HEK293 (cell line): ENCODE results near the gene GCK.

Experiments used
- CTCF ChIA-PET: fragments of 350-600 bp; formaldehyde crosslinking; extraction: SDS; loops from one replicate; lab custom pipeline; 2021; ENCODE audit warnings: antibody characterized with exemption; lab: Yijun Ruan, JAX
- POLR2A ChIA-PET: fragments of 300-600 bp; formaldehyde crosslinking; extraction: SDS; loops from one replicate; lab custom pipeline; 2020; ENCODE audit warnings: antibody characterized with exemption, inconsistent platforms; lab: Yijun Ruan, JAX
- H3K27ac ChIP-seq: fragments of 200-500 bp; sonication (Bioruptor generic); 2 replicates; pipeline ENCODE4 v1.5.1; 2014; ENCODE audit warnings: low read depth, low read length, control low read depth, inconsistent platforms; ENCODE audit errors: extremely low read depth
- H3K36me3 ChIP-seq, 2 experiments: fragments of 200-500 bp in 1 of 2; sonication (Bioruptor generic) in 1 of 2; 1 replicate in 1 of 2; 2 replicates in 1 of 2; pipeline ENCODE4 v1.5.1; 2014 to 2017; ENCODE audit warnings: inconsistent platforms in 2 of 2, low read length in 2 of 2; ENCODE audit not compliant: control insufficient read depth in 2 of 2, insufficient read depth in 1 of 2
- H3K4me1 ChIP-seq: fragments of 200-500 bp; sonication (Bioruptor generic); 2 replicates; pipeline ENCODE4 v1.5.1; 2014; ENCODE audit warnings: mild to moderate bottlenecking, low read length, inconsistent platforms; ENCODE audit not compliant: control insufficient read depth, insufficient read depth
- H3K4me3 ChIP-seq: 2 replicates; pipeline ENCODE4 v1.5.1; 2011; ENCODE audit warnings: low read depth, mild to moderate bottlenecking, control low read depth, low read length, moderate library complexity
- H3K9me3 ChIP-seq: fragments of 200-500 bp; sonication (Bioruptor generic); 2 replicates; pipeline ENCODE4 v1.5.1; 2014; ENCODE audit warnings: low read depth, low read length, inconsistent platforms; ENCODE audit not compliant: control insufficient read depth, insufficient read depth
- FEZF1 ChIP-seq: fragments of 450-650 bp; formaldehyde crosslinking; IDR thresholded peaks from 2 replicates; pipeline ENCODE4 v1.5.1; 2016; ENCODE audit warnings: missing biosample characterization, missing genetic modification characterization
- HIC1 ChIP-seq: fragments of 450-650 bp; formaldehyde crosslinking; IDR thresholded peaks from 2 replicates; pipeline ENCODE4 v1.5.1; 2016; ENCODE audit warnings: missing biosample characterization, missing genetic modification characterization
- SETDB1 ChIP-seq: IDR thresholded peaks from one replicate; pipeline ENCODE4 v1.6.1; 2017; ENCODE audit warnings: mild to moderate bottlenecking, low read length, moderate library complexity, mixed read lengths; ENCODE audit not compliant: insufficient read length
- SP2 ChIP-seq: fragments of 450-650 bp; formaldehyde crosslinking; IDR thresholded peaks from 2 replicates; pipeline ENCODE4 v1.5.1; 2016; ENCODE audit warnings: missing biosample characterization, missing genetic modification characterization
- ZEB2 ChIP-seq: fragments of 450-650 bp; formaldehyde crosslinking; IDR thresholded peaks from 2 replicates; pipeline ENCODE4 v1.5.1; 2016; ENCODE audit warnings: missing biosample characterization, missing genetic modification characterization
- ZFHX2 ChIP-seq: fragments of 450-650 bp; formaldehyde crosslinking; conservative IDR thresholded peaks from 2 replicates; pipeline ENCODE4 v1.5.1; 2016; ENCODE audit warnings: missing biosample characterization, missing genetic modification characterization
- ZNF155 ChIP-seq: fragments of 450-650 bp; formaldehyde crosslinking; IDR thresholded peaks from 2 replicates; pipeline ENCODE4 v1.5.1; 2016; ENCODE audit warnings: missing biosample characterization, missing genetic modification characterization
- ZNF274 ChIP-seq, 2 experiments: fragments of 200-500 bp in 1 of 2; fragments of 450-650 bp in 1 of 2; sonication (Bioruptor generic) in 1 of 2; formaldehyde crosslinking in 1 of 2; IDR thresholded peaks; 2 replicates each; pipeline versions ENCODE4 v1.5.1 to v1.6.1; 2014 to 2016; ENCODE audit warnings: borderline replicate concordance in 1 of 2, inconsistent platforms in 1 of 2, low read length in 1 of 2, missing biosample characterization in 1 of 2, missing genetic modification characterization in 1 of 2
- ZNF354C ChIP-seq: fragments of 450-650 bp; formaldehyde crosslinking; IDR thresholded peaks from 2 replicates; pipeline ENCODE4 v1.5.1; 2016; ENCODE audit warnings: missing biosample characterization, missing genetic modification characterization, low read depth, borderline replicate concordance
- ZNF37A ChIP-seq: fragments of 450-650 bp; IDR thresholded peaks from 2 replicates; pipeline ENCODE4 v1.5.1; 2018; ENCODE audit warnings: missing biosample characterization, missing genetic modification characterization
- ZNF529 ChIP-seq: fragments of 450-650 bp; formaldehyde crosslinking; IDR thresholded peaks from 2 replicates; pipeline ENCODE4 v1.5.1; 2017; ENCODE audit warnings: missing genetic modification characterization, missing biosample characterization; ENCODE audit not compliant: insufficient replicate concordance
- ZNF560 ChIP-seq: fragments of 450-650 bp; formaldehyde crosslinking; IDR thresholded peaks from 2 replicates; pipeline ENCODE4 v1.5.1; 2017; ENCODE audit warnings: missing biosample characterization, missing genetic modification characterization, borderline replicate concordance
- ZNF561 ChIP-seq: fragments of 450-650 bp; IDR thresholded peaks from 2 replicates; pipeline ENCODE4 v1.5.1; 2018; ENCODE audit warnings: missing biosample characterization, missing genetic modification characterization, borderline replicate concordance
- ZNF571 ChIP-seq: fragments of 450-650 bp; formaldehyde crosslinking; IDR thresholded peaks from 2 replicates; pipeline ENCODE4 v1.5.0; 2017; ENCODE audit warnings: missing biosample characterization, missing genetic modification characterization
- ZNF639 ChIP-seq: fragments of 450-650 bp; formaldehyde crosslinking; IDR thresholded peaks from 2 replicates; pipeline ENCODE4 v1.5.1; 2016; ENCODE audit warnings: missing biosample characterization, missing genetic modification characterization
- ZNF768 ChIP-seq: fragments of 450-650 bp; formaldehyde crosslinking; IDR thresholded peaks from 2 replicates; pipeline ENCODE4 v1.5.1; 2018; ENCODE audit warnings: missing biosample characterization, mild to moderate bottlenecking, missing genetic modification characterization

GCK gene

GRCh38 chr7:44111761-44112160 lies 77.5 kb downstream of the GCK start (continued):
- TF ChIP-seq ZNF529 (tag by site-specific recombination), result no peak
- no peak for TF ChIP-seq ZNF274 (IDR thresholded peaks at IDR 0.05; ENCODE audit: low read length)
- TF ChIP-seq ZNF274 (tag by site-specific recombination; IDR thresholded peaks at IDR 0.05; ENCODE audit: borderline replicate concordance), result no peak
- 0 out of 2 replicates have a peak, but pooled peaks have one; percentile 12 for TF ChIP-seq HIC1
- TF ChIP-seq ZNF571 (tag by site-specific recombination), result no peak
- no peak for TF ChIP-seq ZEB2 (tag by site-specific recombination)
- TF ChIP-seq ZNF354C (tag by site-specific recombination), result no peak
- no peak for TF ChIP-seq ZNF639 (tag by site-specific recombination)

GRCh38 chr7:44110719-44111635 lies 78.3 kb downstream of the GCK start:
- TF ChIP-seq SP2 (tag by site-specific recombination), result 0 out of 2 replicates have a peak, but pooled peaks have one; percentile 15
- no peak for TF ChIP-seq ZNF560 (tag by site-specific recombination)
- no peak for TF ChIP-seq ZNF37A
- no peak for TF ChIP-seq FEZF1 (tag by site-specific recombination)
- TF ChIP-seq ZFHX2, result 0 out of 2 replicates have a peak, but pooled peaks have one; percentile 15
- no peak for TF ChIP-seq ZNF155
- no peak for TF ChIP-seq SETDB1
- TF ChIP-seq ZNF768, result no peak
- peaks cover 0 to 18% of the 10 kb centered on the region in 2 experiments; a peak in 1 of 3 replicates for H3K36me3 ChIP-seq
- H3K4me1 ChIP-seq, result no peaks in the 10 kb centered on the region
- H3K9me3 ChIP-seq, result no peaks in the 10 kb centered on the region
- ChIA-PET POLR2A (interaction anchor here (1.0 kb wide), 2 partner anchors 13 to 46 kb away, joined by 4 to 5 read pairs; partner anchors contain the start of genes PGAM2 and POLD2), CTCF (interaction anchor here (0.5 to 1.0 kb wide), 3 partner anchors 12 to 86 kb away, joined by 3 read pairs; no protein-coding TSS in a partner anchor)
- H3K4me3 ChIP-seq, result no peak overlapping the region
- no peak overlapping the region for H3K27ac ChIP-seq

- ChIA-PET POLR2A (no interaction called here), CTCF (interaction anchor here (1.1 to 1.8 kb wide), 2 partner anchors 11 to 88 kb away, joined by 6 read pairs; no protein-coding TSS in a partner anchor)
- no peaks in the 10 kb centered on the region for H3K9me3 ChIP-seq
- no peaks in the 10 kb centered on the region for H3K4me1 ChIP-seq
- H3K36me3 ChIP-seq, result peaks cover 0 to 9% of the 10 kb centered on the region in 2 experiments; a peak in 1 of 3 replicates
- TF ChIP-seq ZNF561 (tag by site-specific recombination), result no peak
- no peak overlapping the region for H3K4me3 ChIP-seq
- H3K27ac ChIP-seq, result no peak overlapping the region
These were observed 79.2 kb downstream of the GCK start for GRCh38 chr7:44109991-44110390.
